GM19239 (cell line): ENCODE data around the gene LEKR1.
A peak's percentile ranks its signal among the peaks of the same experiment; 100 is the strongest.
"Not testable (repeated sequence)": the region's sequence is repeated elsewhere in the genome, so short reads cannot be mapped to it uniquely, and the experiment has no call there.

Source experiments
- DNase-seq: peaks from one replicate; pipeline ENCODE4 v3.0.0; 2011; ENCODE audit warnings: low spot score; ENCODE audit not compliant: insufficient read length
- FAIRE-seq: peaks from 2 replicates; lab custom pipeline; 2011; peaks lifted over from hg19 to GRCh38; lab: Jason Lieb, UNC

LEKR1 gene

GRCh38 chr3:156826144-156826895, at the start of gene LEKR1:
TSS of gene LEKR1 (plus strand) at chr3:156826353. CDS start at chr3:156829330, 2,977 bp downstream.
- FAIRE-seq: peak; percentile 91
- DNase-seq: peak; percentile 76

GRCh38 chr3:156776871-156777270, 49.3 kb upstream of the LEKR1 start:
- no peak for DNase-seq
- no peak for FAIRE-seq

- no peak for FAIRE-seq
- DNase-seq: no peak
Observed at GRCh38 chr3:156781310-156782230, 44.6 kb upstream of the LEKR1 start.

GRCh38 chr3:156782319-156782718, 43.8 kb upstream of the LEKR1 start:
- FAIRE-seq: no peak
- DNase-seq: no peak

GRCh38 chr3:156782921-156783320, 43.2 kb upstream of the LEKR1 start:
- no peak for FAIRE-seq
- DNase-seq: no peak

- no peak for DNase-seq
- FAIRE-seq: no peak
Observed at GRCh38 chr3:156787001-156787400, 39.2 kb upstream of the LEKR1 start.

- no peak for FAIRE-seq
- DNase-seq: no peak
Observed at GRCh38 chr3:156787926-156788663, 38.1 kb upstream of the LEKR1 start.

- FAIRE-seq (peak; percentile 14), DNase-seq (no peak)
Observed at GRCh38 chr3:156788846-156789245, 37.3 kb upstream of the LEKR1 start.

- FAIRE-seq (no peak), DNase-seq (no peak)
Observed at GRCh38 chr3:156790156-156790555, 36.0 kb upstream of the LEKR1 start.

- peak; percentile 35 for FAIRE-seq
Observed at GRCh38 chr3:156792114-156792513, 34.0 kb upstream of the LEKR1 start.

GRCh38 chr3:156792536-156792935, 33.6 kb upstream of the LEKR1 start:
- DNase-seq (no peak), FAIRE-seq (no peak)

More at GRCh38 chr3:156792114-156792513, 34.0 kb upstream of the LEKR1 start:
- no peak for DNase-seq

GRCh38 chr3:156792945-156793344, 33.2 kb upstream of the LEKR1 start:
- DNase-seq (no peak), FAIRE-seq (peak; percentile 33)

- no peak for FAIRE-seq
- DNase-seq: no peak
Observed at GRCh38 chr3:156793400-156793799, 32.8 kb upstream of the LEKR1 start.

- FAIRE-seq (no peak), DNase-seq (no peak)
Observed at GRCh38 chr3:156793851-156794250, 32.3 kb upstream of the LEKR1 start.

GRCh38 chr3:156795890-156796481, 30.2 kb upstream of the LEKR1 start:
- FAIRE-seq (peak; percentile 49), DNase-seq (no peak)

- no peak for FAIRE-seq
Observed at GRCh38 chr3:156797368-156797767, 28.8 kb upstream of the LEKR1 start.

GRCh38 chr3:156800287-156800686, 25.9 kb upstream of the LEKR1 start:
- not testable (repeated sequence) for FAIRE-seq, DNase-seq

More at GRCh38 chr3:156797368-156797767, 28.8 kb upstream of the LEKR1 start:
- DNase-seq: no peak

- FAIRE-seq: no peak
- no peak for DNase-seq
Observed at GRCh38 chr3:156801746-156802145, 24.4 kb upstream of the LEKR1 start.

GRCh38 chr3:156802821-156803606, 23.1 kb upstream of the LEKR1 start:
- DNase-seq (no peak), FAIRE-seq (no peak)
